ENCODE results near the gene TCEANC2.

- no peak for TF ChIP-seq POLR2A (IDR thresholded peaks at IDR 0.05; ENCODE audit: low read length)
- no peak for TF ChIP-seq GATA1 (IDR thresholded peaks at IDR 0.05; ENCODE audit: low read depth, low read length)
Observed at GRCh38 chr1:54125386-54126070, 72.1 kb downstream of the TCEANC2 start.
